Astrocyte of the spinal cord (primary cell): ENCODE measurements around the gene LRRC40.
A peak's percentile ranks its signal among the peaks of the same experiment; 100 is the strongest.
"Not testable (repeated sequence)": the region's sequence is repeated elsewhere in the genome, so short reads cannot be mapped to it uniquely, and the experiment has no call there.

ENCODE experiments used
- DNase-seq: peaks from one replicate; pipeline ENCODE4 v3.0.0; 2011; ENCODE audit warnings: low read depth, low spot score
- H3K4me3 ChIP-seq: 2 replicates; pipeline ENCODE4 v1.5.1; 2011; ENCODE audit warnings: low read depth, mild to moderate bottlenecking, low read length, moderate library complexity
- CTCF ChIP-seq: IDR thresholded peaks from 2 replicates; pipeline ENCODE4 v1.5.1; 2012; ENCODE audit warnings: low read depth, mild to moderate bottlenecking, low read length, inconsistent platforms
- in situ Hi-C: cut with HindIII; loops from 2 replicates; pipeline ENCODE4 v1.10.0; 2017; ENCODE audit warnings: low sequenced_read_pairs

The LRRC40 gene

GRCh38 chr1:70204600-70204999 is 779 bp downstream of the LRRC40 start:
- H3K4me3 ChIP-seq: peak overlapping the region; percentile 100
- TF ChIP-seq CTCF: no peak
- in situ Hi-C loops: no loop called here
- peak; percentile 26 for DNase-seq

- H3K4me3 ChIP-seq: peak overlapping the region; percentile 100
- DNase-seq: no peak
- no peak for TF ChIP-seq CTCF
- in situ Hi-C loops: no loop called here
Measured at GRCh38 chr1:70204139-70204538, 1.2 kb downstream of the LRRC40 start.

- in situ Hi-C loops: no loop called here
- TF ChIP-seq CTCF: no peak
- no peak overlapping the region for H3K4me3 ChIP-seq
- no peak for DNase-seq
Measured at GRCh38 chr1:70202173-70202758, 3.1 kb downstream of the LRRC40 start.

- H3K4me3 ChIP-seq: no peak overlapping the region
- no peak for TF ChIP-seq CTCF
- no peak for DNase-seq
- in situ Hi-C loops: no loop called here
Measured at GRCh38 chr1:70200065-70200464, 5.3 kb downstream of the LRRC40 start.

GRCh38 chr1:70196333-70196732 is 9.0 kb downstream of the LRRC40 start:
- H3K4me3 ChIP-seq: no peak overlapping the region
- no peak for TF ChIP-seq CTCF
- no peak for DNase-seq
- in situ Hi-C loops: no loop called here

- no peak for TF ChIP-seq CTCF
- in situ Hi-C loops: no loop called here
- DNase-seq: no peak
Measured at GRCh38 chr1:70195342-70195741, 10.0 kb downstream of the LRRC40 start.

GRCh38 chr1:70194601-70195000 is 10.8 kb downstream of the LRRC40 start:
- no peak for DNase-seq
- TF ChIP-seq CTCF: no peak
- in situ Hi-C loops: no loop called here
- H3K4me3 ChIP-seq: no peak overlapping the region

More at GRCh38 chr1:70195342-70195741, 10.0 kb downstream of the LRRC40 start:
- no peak overlapping the region for H3K4me3 ChIP-seq

GRCh38 chr1:70192446-70192845 is 12.9 kb downstream of the LRRC40 start:
- H3K4me3 ChIP-seq, in situ Hi-C loops, DNase-seq: not testable (repeated sequence)
